A549 (cell line): ENCODE results near the gene RBBP8. TPM values are rescaled to one million over a fixed set of nuclear protein-coding genes. Genes with fewer than 3 reads are reported as not detected.

Experiments used
- ATAC-seq, 2 experiments: fragments of 200-7000 bp in 1 of 2; fragments of >200 bp in 1 of 2; cut with Nextera tagmentation in 1 of 2; cut with Tn5 transposase in 1 of 2; 3 replicates each; pipeline versions ENCODE4 v1.8.0 to v1.9.1; 2018 to 2020; ENCODE audit warnings: mild to moderate bottlenecking in 1 of 2, moderate library complexity in 1 of 2
- CTCF ChIA-PET: fragments of 300-600 bp; sonication (Branson Sonifier 250); formaldehyde crosslinking; extraction: SDS; loops from one replicate; lab custom pipeline; 2021; ENCODE audit warnings: antibody characterized with exemption, inconsistent platforms; lab: Yijun Ruan, JAX
- POLR2A ChIA-PET: fragments of 350-600 bp; formaldehyde crosslinking; extraction: SDS; loops from one replicate; lab custom pipeline; 2021; ENCODE audit warnings: antibody characterized with exemption, inconsistent platforms; lab: Yijun Ruan, JAX
- DNase-seq, 2 experiments: peaks; one replicate each; pipeline versions ENCODE4 v3.0.0 to v3.0.0-alpha.2; 2011 to 2016; ENCODE audit warnings: low read depth in 1 of 2, low spot score in 1 of 2
- FAIRE-seq: peaks from 2 replicates; lab custom pipeline; 2011; peaks lifted over from hg19 to GRCh38; lab: Jason Lieb, UNC
- H3K27ac ChIP-seq, 2 experiments: fragments of >200 bp; sonication (Bioruptor Twin); formaldehyde crosslinking; 3 replicates each; pipeline ENCODE4 v1.5.1; 2016 to 2017
- H3K4me1 ChIP-seq: fragments of >200 bp; sonication (Bioruptor Twin); formaldehyde crosslinking; 3 replicates; pipeline ENCODE4 v1.6.1; 2016
- H3K4me2 ChIP-seq: fragments of >200 bp; sonication (Bioruptor Twin); formaldehyde crosslinking; 3 replicates; pipeline ENCODE4 v1.6.1; 2016
- H3K4me3 ChIP-seq: fragments of >200 bp; sonication (Bioruptor Twin); formaldehyde crosslinking; 3 replicates; pipeline ENCODE4 v1.5.1; 2016
- H3K9me3 ChIP-seq: fragments of >200 bp; sonication (Bioruptor Twin); formaldehyde crosslinking; 3 replicates; pipeline ENCODE4 v1.6.1; 2016
- BHLHE40 ChIP-seq: IDR thresholded peaks from 2 replicates; pipeline ENCODE4 v1.6.1; 2012; ENCODE audit warnings: low read depth, low read length, inconsistent platforms
- EP300 ChIP-seq, 2 experiments: fragments of >200 bp; sonication (Bioruptor Twin); formaldehyde crosslinking; IDR thresholded peaks; 2 replicates in 1 of 2; 3 replicates in 1 of 2; pipeline ENCODE4 v1.6.1; 2016 to 2017
- FOSL2 ChIP-seq, 2 experiments: fragments of 450-650 bp in 1 of 2; fragments of >200 bp in 1 of 2; sonication (Bioruptor Twin) in 1 of 2; formaldehyde crosslinking; IDR thresholded peaks; 2 replicates each; pipeline versions ENCODE4 v1.5.0 to v1.6.1; 2016 to 2020; ENCODE audit warnings: mild to moderate bottlenecking in 1 of 2, moderate library complexity in 1 of 2
- HEYL ChIP-seq: fragments of 250-450 bp; sonication (Bioruptor Pico); IDR thresholded peaks from 2 replicates; pipeline ENCODE4 v1.8.0; 2021; ENCODE audit warnings: mild to moderate bottlenecking, moderate library complexity
- JUN ChIP-seq, 2 experiments: fragments of >200 bp; sonication (Bioruptor Twin); formaldehyde crosslinking; IDR thresholded peaks; 2 replicates in 1 of 2; 3 replicates in 1 of 2; pipeline ENCODE4 v1.6.1; 2016 to 2017
- NPAS2 ChIP-seq: fragments of 250-450 bp; sonication (Bioruptor Pico); IDR thresholded peaks from 2 replicates; pipeline ENCODE4 v1.8.0; 2022; ENCODE audit warnings: mild to moderate bottlenecking, moderate library complexity, borderline replicate concordance
- PHF8 ChIP-seq: fragments of 200-600 bp; sonication (generic); IDR thresholded peaks from 2 replicates; pipeline ENCODE4 v1.6.1; 2016; ENCODE audit warnings: low read depth, mild to moderate bottlenecking, antibody characterized with exemption, moderate library complexity, borderline replicate concordance
- POLR2A ChIP-seq: IDR thresholded peaks from 2 replicates; pipeline ENCODE4 v1.6.1; 2012; ENCODE audit warnings: mild to moderate bottlenecking, low read length
- POLR2AphosphoS2 ChIP-seq: conservative IDR thresholded peaks from 2 replicates; pipeline ENCODE4 v1.6.1; 2012; ENCODE audit warnings: low read length, improper control_type of control experiment, inconsistent platforms
- RAD21 ChIP-seq, 2 experiments: fragments of >200 bp in 1 of 2; sonication (Bioruptor Twin) in 1 of 2; formaldehyde crosslinking in 1 of 2; IDR thresholded peaks in 1 of 2; conservative IDR thresholded peaks in 1 of 2; 2 replicates in 1 of 2; 3 replicates in 1 of 2; pipeline ENCODE4 v1.6.1; 2012 to 2018; ENCODE audit warnings: inconsistent platforms in 1 of 2
- RARB ChIP-seq: fragments of 250-450 bp; sonication (Bioruptor Pico); IDR thresholded peaks from 2 replicates; pipeline ENCODE4 v1.8.0; 2021; ENCODE audit warnings: mild to moderate bottlenecking, moderate library complexity
- RCOR1 ChIP-seq: fragments of 150-350 bp; IDR thresholded peaks from 2 replicates; pipeline ENCODE4 v1.6.1; 2014; ENCODE audit warnings: antibody characterized with exemption, low read length, low read depth
- RFX5 ChIP-seq: fragments of 450-650 bp; IDR thresholded peaks from 2 replicates; pipeline ENCODE4 v1.7.1; 2014; ENCODE audit warnings: antibody characterized with exemption, mild to moderate bottlenecking, moderate library complexity
- RNF2 ChIP-seq: fragments of 200-600 bp; sonication (generic); IDR thresholded peaks from 2 replicates; pipeline ENCODE4 v1.6.1; 2016; ENCODE audit warnings: low read depth, mild to moderate bottlenecking, antibody characterized with exemption, moderate library complexity, borderline replicate concordance
- SMC3 ChIP-seq: fragments of >200 bp; sonication (Bioruptor Twin); formaldehyde crosslinking; IDR thresholded peaks from 3 replicates; pipeline ENCODE4 v1.6.1; 2018; ENCODE audit warnings: inconsistent platforms
- USF2 ChIP-seq: fragments of 450-650 bp; IDR thresholded peaks from 2 replicates; pipeline ENCODE4 v1.6.1; 2014; ENCODE audit warnings: antibody characterized with exemption
- ZC3H11A ChIP-seq: fragments of 450-650 bp; IDR thresholded peaks from 2 replicates; pipeline ENCODE4 v1.6.1; 2014; ENCODE audit warnings: antibody characterized with exemption, mild to moderate bottlenecking
- WGBS: methylation state at CpG from one replicate; pipeline ENCODE4 v1.1.6; 2017; ENCODE audit errors: missing lambda C conversion rate; 5-methylcytosine and 5-hydroxymethylcytosine counted together
- polyA plus RNA-seq, 4 experiments: library from polyadenylated mRNA; depleted of rRNA in 3 of 4; stranded (reverse); fragments of >200 nt; fragmentation: RNase III in 1 of 4; extraction: RNeasy Plus Mini Kit Qiagen cat#74134 plus additional on column Dnase treatment in 1 of 4; gene quantifications; 2 replicates in 3 of 4; 3 replicates in 1 of 4; pipeline ENCODE4 v1.2.3, GENCODE V29; 2011 to 2017
- TF ChIP-seq, protein P1 (sequence below): fragments of >200 bp; sonication (Bioruptor Twin); formaldehyde crosslinking; IDR thresholded peaks from 3 replicates; pipeline ENCODE4 v1.5.1; 2016
- TF ChIP-seq, protein P2 (sequence below): IDR thresholded peaks from 2 replicates; pipeline ENCODE4 v1.6.1; 2012
- TF ChIP-seq, protein P3 (sequence below): fragments of 250-450 bp; sonication (Bioruptor Pico); IDR thresholded peaks from 2 replicates; pipeline ENCODE4 v1.5.0; 2020; ENCODE audit warnings: low read depth, mild to moderate bottlenecking, moderate library complexity

Gene RBBP8
- polyA plus RNA-seq, 2 of the 4 experiments (the other 2 are of a cell fraction), result 26.8 to 65.4 TPM

DNA sequence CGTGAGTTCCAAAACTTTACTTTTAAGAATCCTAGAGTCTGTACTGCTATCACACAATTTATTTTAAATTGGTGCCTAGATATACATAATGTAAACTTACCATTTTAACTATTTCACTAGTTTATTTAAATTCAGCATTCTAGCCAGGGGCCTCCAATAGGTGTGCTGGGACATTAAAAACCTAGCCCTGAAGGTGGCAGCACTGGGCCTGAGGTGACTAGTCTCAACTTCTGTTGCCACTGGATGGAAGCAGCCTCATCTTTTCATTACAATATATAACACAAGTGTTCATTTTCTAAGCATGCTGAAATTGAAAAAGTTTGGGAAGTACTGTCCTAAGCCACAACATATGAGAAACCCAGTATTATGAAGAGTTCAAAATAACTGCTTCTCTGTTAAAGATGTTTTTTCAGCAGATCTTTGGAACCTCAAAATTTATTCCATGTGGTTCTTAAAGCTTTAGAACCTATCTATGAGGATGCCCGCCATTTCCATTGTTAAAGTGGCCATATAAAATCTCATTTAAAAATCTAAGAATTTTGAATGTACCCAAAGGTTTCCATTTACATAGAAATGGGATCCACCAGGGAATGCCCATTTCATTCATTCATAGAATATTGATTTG lies 2.9 kb upstream of the RBBP8 start:
- Histone ChIP-seq H3K4me3 (no peak overlapping the region), H3K4me2 (no peak overlapping the region), H3K9me3 (no peaks in the 10 kb centered on the region), H3K4me1 (peaks cover 5% of the 10 kb centered on the region; the same call in 2 of the 3 replicates), H3K27ac (no peak overlapping the region)
- TF ChIP-seq USF2 (no peak), RAD21 (conservative IDR thresholded peaks at IDR 0.05 in 1 of 2, IDR thresholded peaks at IDR 0.05 in 1 of 2) (peak; percentile 40 to 56; a peak in 3 of 5 replicates), SMC3 (peak; percentile 52; the same call in 2 of the 3 replicates)
- TF ChIP-seq, protein P1, sequence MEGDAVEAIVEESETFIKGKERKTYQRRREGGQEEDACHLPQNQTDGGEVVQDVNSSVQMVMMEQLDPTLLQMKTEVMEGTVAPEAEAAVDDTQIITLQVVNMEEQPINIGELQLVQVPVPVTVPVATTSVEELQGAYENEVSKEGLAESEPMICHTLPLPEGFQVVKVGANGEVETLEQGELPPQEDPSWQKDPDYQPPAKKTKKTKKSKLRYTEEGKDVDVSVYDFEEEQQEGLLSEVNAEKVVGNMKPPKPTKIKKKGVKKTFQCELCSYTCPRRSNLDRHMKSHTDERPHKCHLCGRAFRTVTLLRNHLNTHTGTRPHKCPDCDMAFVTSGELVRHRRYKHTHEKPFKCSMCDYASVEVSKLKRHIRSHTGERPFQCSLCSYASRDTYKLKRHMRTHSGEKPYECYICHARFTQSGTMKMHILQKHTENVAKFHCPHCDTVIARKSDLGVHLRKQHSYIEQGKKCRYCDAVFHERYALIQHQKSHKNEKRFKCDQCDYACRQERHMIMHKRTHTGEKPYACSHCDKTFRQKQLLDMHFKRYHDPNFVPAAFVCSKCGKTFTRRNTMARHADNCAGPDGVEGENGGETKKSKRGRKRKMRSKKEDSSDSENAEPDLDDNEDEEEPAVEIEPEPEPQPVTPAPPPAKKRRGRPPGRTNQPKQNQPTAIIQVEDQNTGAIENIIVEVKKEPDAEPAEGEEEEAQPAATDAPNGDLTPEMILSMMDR, result peak; percentile 58
- ChIA-PET CTCF (interaction anchor here (0.6 to 1.8 kb wide), 6 partner anchors 14 to 525 kb away, joined by 3 to 7 read pairs (median 4); no protein-coding TSS in a partner anchor), POLR2A (no interaction called here)
- FAIRE-seq, result no peak
- WGBS, result 65% methylated on average over 2 of the region's 2 CpGs
- DNase-seq, result peak; percentile 46 to 65
- peak; percentile 55 to 61; a peak in 3 of 6 replicates for ATAC-seq

GRCh38 chr18:22932885-22933205 lies 283 bp upstream of the RBBP8 start:
- ATAC-seq (peak; percentile 58 to 72), FAIRE-seq (no peak)
- WGBS, result 2% methylated on average over 10 of the region's 17 CpGs

GRCh38 chr18:22933966-22934423 lies 867 bp downstream of the RBBP8 start:
- Histone ChIP-seq H3K9me3 (no peaks in the 10 kb centered on the region), H3K4me1 (peaks cover 10% of the 10 kb centered on the region; the same call in 2 of the 3 replicates), H3K4me3 (peak overlapping the region; percentile 70), H3K4me2 (peak overlapping the region; percentile 77), H3K27ac (peak overlapping the region; percentile 94 to 96)
- TF ChIP-seq, protein P2, sequence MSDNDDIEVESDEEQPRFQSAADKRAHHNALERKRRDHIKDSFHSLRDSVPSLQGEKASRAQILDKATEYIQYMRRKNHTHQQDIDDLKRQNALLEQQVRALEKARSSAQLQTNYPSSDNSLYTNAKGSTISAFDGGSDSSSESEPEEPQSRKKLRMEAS, result peak; percentile 35; the same call in 1 of the 2 replicates
- TF ChIP-seq FOSL2 (IDR thresholded peaks at IDR 0.05) (no peak), FOSL2 (CRISPR knock-in tag; IDR thresholded peaks at IDR 0.05) (no peak), JUN (IDR thresholded peaks at IDR 0.05) (peak in 1 of 2 experiments; percentile 6; a peak in 1 of 5 replicates), RAD21 (conservative IDR thresholded peaks at IDR 0.05 in 1 of 2, IDR thresholded peaks at IDR 0.05 in 1 of 2) (no peak), POLR2A (no peak; the same call in 1 of the 2 replicates)
- 1% methylated on average over 16 of the region's 16 CpGs for whole genome bisulfite sequencing
- DNase-seq (no peak), ATAC-seq (peak in 1 of 2 experiments; percentile 60; a peak in 3 of 6 replicates), FAIRE-seq (no peak)
- CTCF ChIA-PET, result interaction anchor here (1.0 kb wide), 1 partner anchor 10 kb away, joined by 3 read pairs; no protein-coding TSS in a partner anchor
- POLR2A ChIA-PET, result interaction anchor here (0.6 to 1.3 kb wide), 3 partner anchors 49 to 783 kb away, joined by 3 to 5 read pairs (median 5); no protein-coding TSS in a partner anchor

More at GRCh38 chr18:22932885-22933205, 283 bp upstream of the RBBP8 start:
- DNase-seq, result no peak
- Histone ChIP-seq H3K27ac (peak overlapping the region; percentile 94 to 96), H3K4me1 (peaks cover 10% of the 10 kb centered on the region; the same call in 2 of the 3 replicates), H3K9me3 (no peaks in the 10 kb centered on the region), H3K4me3 (peak overlapping the region; percentile 70), H3K4me2 (peak overlapping the region; percentile 82)
- TF ChIP-seq BHLHE40 (no peak), ZC3H11A (no peak), FOSL2 (IDR thresholded peaks at IDR 0.05) (no peak), FOSL2 (CRISPR knock-in tag; IDR thresholded peaks at IDR 0.05) (no peak), RNF2 (no peak), HEYL (CRISPR knock-in tag) (no peak), EP300 (IDR thresholded peaks at IDR 0.05) (no peak), POLR2AphosphoS2 (no peak), NPAS2 (CRISPR knock-in tag) (no peak), PHF8 (no peak), RFX5 (no peak), RCOR1 (no peak), RARB (CRISPR knock-in tag) (no peak)
- TF ChIP-seq, protein P3, sequence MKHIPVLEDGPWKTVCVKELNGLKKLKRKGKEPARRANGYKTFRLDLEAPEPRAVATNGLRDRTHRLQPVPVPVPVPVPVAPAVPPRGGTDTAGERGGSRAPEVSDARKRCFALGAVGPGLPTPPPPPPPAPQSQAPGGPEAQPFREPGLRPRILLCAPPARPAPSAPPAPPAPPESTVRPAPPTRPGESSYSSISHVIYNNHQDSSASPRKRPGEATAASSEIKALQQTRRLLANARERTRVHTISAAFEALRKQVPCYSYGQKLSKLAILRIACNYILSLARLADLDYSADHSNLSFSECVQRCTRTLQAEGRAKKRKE (CRISPR knock-in tag), result no peak
- CTCF ChIA-PET, result interaction anchor here (0.6 to 1.5 kb wide), 5 partner anchors 9 to 479 kb away, joined by 3 to 6 read pairs (median 3); no protein-coding TSS in a partner anchor
- POLR2A ChIA-PET, result interaction anchor here (1.1 to 1.3 kb wide), 3 partner anchors 50 to 119 kb away, joined by 3 to 5 read pairs (median 3); no protein-coding TSS in a partner anchor
